Measurements from ENCODE around the gene TM4SF4. TPM values are rescaled to one million over a fixed set of nuclear protein-coding genes. Genes with fewer than 3 reads are reported as not detected.
A peak's percentile ranks its signal among the peaks of the same experiment; 100 is the strongest.

Gene TM4SF4, protein sequence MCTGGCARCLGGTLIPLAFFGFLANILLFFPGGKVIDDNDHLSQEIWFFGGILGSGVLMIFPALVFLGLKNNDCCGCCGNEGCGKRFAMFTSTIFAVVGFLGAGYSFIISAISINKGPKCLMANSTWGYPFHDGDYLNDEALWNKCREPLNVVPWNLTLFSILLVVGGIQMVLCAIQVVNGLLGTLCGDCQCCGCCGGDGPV
- total RNA-seq, result not detected
- long read RNA-seq, result 0 reads

DNA sequence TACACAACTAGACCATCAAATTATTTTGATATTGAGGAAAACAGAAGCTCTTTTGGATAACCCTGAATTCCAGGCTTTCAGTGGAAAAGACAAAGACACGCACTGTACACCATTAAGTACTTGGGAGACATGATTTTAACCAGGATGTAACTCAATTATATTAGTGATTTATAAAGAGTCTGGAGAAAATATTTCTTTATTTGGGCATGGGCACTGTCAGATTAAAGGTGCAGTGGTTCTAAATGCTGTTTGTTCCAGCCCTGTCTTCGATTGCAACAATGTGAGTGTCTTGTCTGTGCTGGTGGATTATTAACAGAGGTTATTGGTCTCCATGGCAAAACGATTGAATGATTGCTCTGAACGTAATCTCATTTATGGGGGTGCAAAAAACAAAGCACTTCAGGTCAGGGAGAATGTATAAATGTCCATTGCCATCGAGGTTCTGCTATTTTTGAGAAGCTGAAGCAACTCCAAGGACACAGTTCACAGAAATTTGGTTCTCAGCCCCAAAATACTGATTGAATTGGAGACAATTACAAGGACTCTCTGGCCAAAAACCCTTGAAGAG is at the start of gene TM4SF4:
Gene TM4SF4, plus strand, starts transcription at position 448 of the 568 bp plus-strand sequence. CDS start 181 bp downstream, outside the sequence.
- Histone ChIP-seq H3K36me3 (no peaks in the 10 kb centered on the region), H3K9me3 (replicated peaks) (no peaks in the 10 kb centered on the region), H3K27ac (replicated peaks) (no peak within 1 kb of the TSS), H3K4me3 (no peak within 1 kb of the TSS), H3K27me3 (ENCODE audit: low read depth) (no peaks in the 10 kb centered on the region), H3K4me1 (peaks cover 30% of the 10 kb centered on the region)
- TF ChIP-seq, protein P1, sequence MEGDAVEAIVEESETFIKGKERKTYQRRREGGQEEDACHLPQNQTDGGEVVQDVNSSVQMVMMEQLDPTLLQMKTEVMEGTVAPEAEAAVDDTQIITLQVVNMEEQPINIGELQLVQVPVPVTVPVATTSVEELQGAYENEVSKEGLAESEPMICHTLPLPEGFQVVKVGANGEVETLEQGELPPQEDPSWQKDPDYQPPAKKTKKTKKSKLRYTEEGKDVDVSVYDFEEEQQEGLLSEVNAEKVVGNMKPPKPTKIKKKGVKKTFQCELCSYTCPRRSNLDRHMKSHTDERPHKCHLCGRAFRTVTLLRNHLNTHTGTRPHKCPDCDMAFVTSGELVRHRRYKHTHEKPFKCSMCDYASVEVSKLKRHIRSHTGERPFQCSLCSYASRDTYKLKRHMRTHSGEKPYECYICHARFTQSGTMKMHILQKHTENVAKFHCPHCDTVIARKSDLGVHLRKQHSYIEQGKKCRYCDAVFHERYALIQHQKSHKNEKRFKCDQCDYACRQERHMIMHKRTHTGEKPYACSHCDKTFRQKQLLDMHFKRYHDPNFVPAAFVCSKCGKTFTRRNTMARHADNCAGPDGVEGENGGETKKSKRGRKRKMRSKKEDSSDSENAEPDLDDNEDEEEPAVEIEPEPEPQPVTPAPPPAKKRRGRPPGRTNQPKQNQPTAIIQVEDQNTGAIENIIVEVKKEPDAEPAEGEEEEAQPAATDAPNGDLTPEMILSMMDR (IDR thresholded peaks at IDR 0.05; ENCODE audit: borderline replicate concordance), result no peak
- intact Hi-C loops (cut with micrococcal nuclease), result loop anchor here (10.0 kb wide), 3 partner anchors 80 to 350 kb away; partner anchors contain the start of gene HPS3
- no peak for DNase-seq

DNA sequence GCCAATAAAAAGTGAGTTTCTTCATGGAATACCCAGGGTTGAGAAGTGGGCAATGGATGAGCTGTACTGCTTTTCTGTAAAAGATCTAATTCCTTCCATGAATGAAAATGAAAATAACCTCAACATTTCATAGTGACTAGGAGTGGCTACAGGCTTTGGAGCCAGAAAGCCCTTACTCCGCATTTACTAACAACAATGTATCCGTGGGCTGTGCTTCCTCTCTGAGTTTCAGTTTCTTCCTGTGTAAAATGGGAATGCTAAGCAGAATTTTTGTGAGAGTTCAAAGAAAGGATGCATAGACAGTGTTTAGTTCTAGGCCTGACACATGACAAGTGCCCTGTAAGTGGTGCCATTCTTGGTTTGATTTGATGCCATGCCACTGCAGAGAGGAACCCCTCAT is 49.6 kb upstream of the TM4SF4 start:
- no peak for DNase-seq
- no peaks in the 10 kb centered on the region for H3K27me3 ChIP-seq (ENCODE audit: low read depth)
- TF ChIP-seq, protein P1 (IDR thresholded peaks at IDR 0.05; ENCODE audit: borderline replicate concordance), result no peak
- intact Hi-C loops (cut with micrococcal nuclease), result no loop called here
- no peak overlapping the region for H3K4me3 ChIP-seq
- no peaks in the 10 kb centered on the region for H3K9me3 ChIP-seq (replicated peaks)
- H3K4me1 ChIP-seq, result peaks cover 8% of the 10 kb centered on the region
- H3K27ac ChIP-seq (replicated peaks), result peak overlapping the region; percentile 45
- no peaks in the 10 kb centered on the region for H3K36me3 ChIP-seq

DNA sequence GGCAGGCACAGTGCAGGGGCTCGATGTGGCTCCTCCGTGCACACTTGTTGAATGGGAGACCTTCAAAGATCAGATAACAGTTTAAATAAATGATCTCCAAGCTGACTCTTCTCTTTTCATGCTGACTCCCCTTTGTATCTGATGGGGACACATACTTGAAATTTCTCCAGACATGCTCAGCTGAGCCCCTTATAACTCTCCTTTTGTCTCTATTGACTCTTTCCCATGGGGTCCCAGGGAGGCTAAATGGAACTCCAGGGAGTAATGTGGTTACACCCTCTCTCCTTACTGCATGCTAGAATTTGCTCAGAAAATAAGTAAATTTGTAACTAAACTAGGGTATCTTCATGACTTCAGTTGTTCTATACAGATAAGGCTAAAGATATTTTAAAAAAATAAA is 48.2 kb upstream of the TM4SF4 start:
- Histone ChIP-seq H3K4me1 (peaks cover 8% of the 10 kb centered on the region), H3K27ac (replicated peaks) (no peak overlapping the region), H3K9me3 (replicated peaks) (no peaks in the 10 kb centered on the region), H3K36me3 (no peaks in the 10 kb centered on the region), H3K27me3 (ENCODE audit: low read depth) (no peaks in the 10 kb centered on the region), H3K4me3 (no peak overlapping the region)
- intact Hi-C loops (cut with micrococcal nuclease), result no loop called here
- TF ChIP-seq, protein P1 (IDR thresholded peaks at IDR 0.05; ENCODE audit: borderline replicate concordance), result no peak
- DNase-seq, result no peak

DNA sequence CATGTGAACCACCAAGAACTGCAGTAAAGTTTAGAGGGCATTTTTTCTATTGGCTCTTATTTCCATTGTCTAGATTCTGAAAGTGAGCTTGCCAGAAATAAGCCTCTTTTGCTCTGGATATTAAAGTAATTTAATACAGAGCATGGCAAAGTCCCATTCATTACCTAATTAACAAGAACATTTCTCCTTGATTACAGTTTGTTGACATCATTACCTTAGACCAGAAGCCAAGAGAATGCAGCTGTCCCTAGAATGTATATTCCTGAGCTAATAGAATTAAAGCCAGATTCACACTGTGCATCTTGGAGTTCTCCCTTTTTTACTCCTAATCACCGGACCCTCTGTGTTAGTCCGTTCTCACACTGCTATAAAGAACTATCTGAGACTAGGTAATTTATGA is 46.4 kb upstream of the TM4SF4 start:
- intact Hi-C loops (cut with micrococcal nuclease), result no loop called here

DNA sequence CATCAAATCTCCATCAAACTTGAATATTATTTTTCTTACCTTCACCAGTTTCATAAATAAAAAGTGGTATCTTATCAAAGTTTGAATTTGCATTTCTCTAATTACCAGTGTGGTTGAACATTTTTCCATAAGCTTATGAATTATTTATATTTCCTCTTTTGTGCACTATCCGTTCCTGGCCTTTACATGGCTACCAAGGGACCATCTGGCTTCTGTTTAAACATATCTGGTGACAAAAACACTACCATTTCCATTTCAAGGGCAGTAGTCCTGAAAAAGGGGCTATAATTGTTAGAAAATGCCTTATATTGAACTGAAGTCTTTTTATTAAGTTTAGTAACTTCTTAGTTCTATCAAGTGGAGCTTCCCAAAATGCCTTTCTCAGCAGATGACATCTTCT is 44.3 kb upstream of the TM4SF4 start:
- Histone ChIP-seq H3K27me3 (ENCODE audit: low read depth) (no peaks in the 10 kb centered on the region), H3K4me3 (no peak overlapping the region), H3K9me3 (replicated peaks) (no peaks in the 10 kb centered on the region), H3K4me1 (peaks cover 4% of the 10 kb centered on the region), H3K36me3 (no peaks in the 10 kb centered on the region), H3K27ac (replicated peaks) (no peak overlapping the region)
- TF ChIP-seq, protein P1 (IDR thresholded peaks at IDR 0.05; ENCODE audit: borderline replicate concordance), result no peak
- intact Hi-C loops (cut with micrococcal nuclease), result no loop called here
- no peak for DNase-seq

More for the DNA sequence above, 46.4 kb upstream of the TM4SF4 start:
- Histone ChIP-seq H3K4me1 (peaks cover 8% of the 10 kb centered on the region), H3K9me3 (replicated peaks) (no peaks in the 10 kb centered on the region), H3K27me3 (ENCODE audit: low read depth) (no peaks in the 10 kb centered on the region), H3K4me3 (no peak overlapping the region), H3K36me3 (no peaks in the 10 kb centered on the region), H3K27ac (replicated peaks) (no peak overlapping the region)
- no peak for DNase-seq
- TF ChIP-seq, protein P1 (IDR thresholded peaks at IDR 0.05; ENCODE audit: borderline replicate concordance), result no peak

Data from left ventricle myocardium inferior (tissue), 1 donor.